HCT116 (cell line): ENCODE measurements around the gene CGRRF1. TPM values are rescaled to one million over a fixed set of nuclear protein-coding genes. Genes with fewer than 3 reads are reported as not detected.

Source experiments
- ATAC-seq: fragments of 200-7000 bp; cut with Tn5 transposase; 2 replicates; pipeline ENCODE4 v1.9.1; 2020; ENCODE audit warnings: mild to moderate bottlenecking, moderate library complexity
- BruUV-seq: library from RNA; stranded (reverse); fragments of 400-500 nt; replicated peaks from 2 replicates; lab custom pipeline; 2021; lab: Mats Ljungman, UMichigan
- CTCF ChIA-PET: fragments of 300-600 bp; sonication (Branson Sonifier 250); formaldehyde crosslinking; loops from one replicate; lab custom pipeline; 2021; ENCODE audit warnings: antibody characterized with exemption; lab: Charles Lee
- POLR2A ChIA-PET: fragments of 300-600, 350-600 bp; sonication (Branson Sonifier 250); formaldehyde crosslinking; loops from one replicate; lab custom pipeline; 2021; ENCODE audit warnings: antibody characterized with exemption; lab: Charles Lee
- RAD21 ChIA-PET, 2 experiments: fragments of 300-600 bp; sonication (Branson Sonifier 250); formaldehyde crosslinking; loops; one replicate each; lab custom pipeline; 2023; ENCODE audit warnings: low total read pairs in 2 of 2; ENCODE audit not compliant: uncharacterized antibody in 2 of 2, unreplicated experiment in 2 of 2, low non-redundant PET in 1 of 2; lab: Charles Lee
- DNase-seq: peaks from one replicate; pipeline ENCODE4 v3.0.0-alpha.2; 2010; ENCODE audit warnings: low read depth, low spot score
- H2AFZ ChIP-seq: fragments of 200-600 bp; shearing (Covaris generic), sonication (generic); 2 replicates; pipeline ENCODE4 v1.6.1; 2017; ENCODE audit warnings: low read depth, mixed run types, mixed read lengths, antibody characterized with exemption, low read length; ENCODE audit not compliant: poor library complexity, severe bottlenecking
- H3K27ac ChIP-seq: 2 replicates; pipeline ENCODE4 v1.5.1; 2012; ENCODE audit warnings: low read depth, low read length
- H3K27me3 ChIP-seq: fragments of 200-600 bp; sonication (generic); 2 replicates; pipeline ENCODE4 v1.6.1; 2016; ENCODE audit warnings: mixed run types, low read length, mixed read lengths; ENCODE audit not compliant: insufficient read depth
- H3K36me3 ChIP-seq, 2 experiments: fragments of 200-500 bp in 1 of 2; fragments of 200-600 bp in 1 of 2; sonication (Bioruptor generic) in 1 of 2; sonication (generic) in 1 of 2; 2 replicates each; pipeline versions ENCODE4 v1.5.1 to v1.6.1; 2014 to 2016; ENCODE audit warnings: low read length in 2 of 2, inconsistent platforms in 1 of 2, mixed read lengths in 1 of 2, mixed run types in 1 of 2; ENCODE audit not compliant: insufficient read depth in 2 of 2, control insufficient read depth in 1 of 2
- H3K4me1 ChIP-seq, 2 experiments: fragments of 200-600 bp in 1 of 2; sonication (generic) in 1 of 2; 2 replicates each; pipeline versions ENCODE4 v1.5.1 to v1.6.1; 2012 to 2017; ENCODE audit warnings: low read length in 2 of 2, inconsistent platforms in 1 of 2, mild to moderate bottlenecking in 1 of 2, mixed read lengths in 1 of 2, mixed run types in 1 of 2, moderate library complexity in 1 of 2; ENCODE audit not compliant: insufficient read depth in 2 of 2, control insufficient read depth in 1 of 2
- H3K4me2 ChIP-seq: fragments of 200-600 bp; sonication (generic); 2 replicates; pipeline ENCODE4 v1.6.1; 2017; ENCODE audit warnings: mixed run types, low read length, mixed read lengths
- H3K4me3 ChIP-seq, 2 experiments: fragments of 200-600 bp in 1 of 2; sonication (generic) in 1 of 2; replicated peaks in 1 of 2; 2 replicates each; pipeline ENCODE4 v1.5.1; 2011 to 2016; ENCODE audit warnings: low read length in 2 of 2, control low read depth in 1 of 2, low read depth in 1 of 2, mild to moderate bottlenecking in 1 of 2, mixed read lengths in 1 of 2, mixed run types in 1 of 2
- H3K79me2 ChIP-seq: fragments of 200-600 bp; sonication (generic); 2 replicates; pipeline ENCODE4 v1.6.1; 2017; ENCODE audit warnings: mild to moderate bottlenecking, mixed run types, low read length, moderate library complexity, mixed read lengths; ENCODE audit not compliant: insufficient read depth
- H3K9ac ChIP-seq: fragments of 200-600 bp; sonication (generic); 2 replicates; pipeline ENCODE4 v1.6.1; 2016; ENCODE audit warnings: low read length, mixed read lengths
- H3K9me2 ChIP-seq: fragments of 200-600 bp; sonication (generic), shearing (Covaris generic); 2 replicates; pipeline ENCODE4 v1.6.1; 2017; ENCODE audit warnings: mixed run types, mild to moderate bottlenecking, moderate library complexity; ENCODE audit not compliant: insufficient read depth
- H3K9me3 ChIP-seq, 2 experiments: fragments of 200-500 bp in 1 of 2; fragments of 200-600 bp in 1 of 2; sonication (Bioruptor generic) in 1 of 2; sonication (generic) in 1 of 2; 2 replicates each; pipeline ENCODE4 v1.6.1; 2014 to 2017; ENCODE audit warnings: low read length in 2 of 2, mixed read lengths in 2 of 2, inconsistent platforms in 1 of 2, low read depth in 1 of 2, mild to moderate bottlenecking in 1 of 2, mixed run types in 1 of 2, moderate library complexity in 1 of 2; ENCODE audit not compliant: control insufficient read depth in 1 of 2, insufficient read depth in 1 of 2
- H4K20me1 ChIP-seq: fragments of 200-600 bp; sonication (generic), shearing (Covaris generic); 2 replicates; pipeline ENCODE4 v1.6.1; 2017; ENCODE audit warnings: mixed run types, mild to moderate bottlenecking, moderate library complexity; ENCODE audit not compliant: insufficient read depth
- CBX3 ChIP-seq: IDR thresholded peaks from 2 replicates; pipeline ENCODE4 v1.6.1; 2012; ENCODE audit warnings: low read depth
- ELF1 ChIP-seq: IDR thresholded peaks from 2 replicates; pipeline ENCODE4 v1.6.1; 2012; ENCODE audit warnings: low read depth, borderline replicate concordance
- EZH2 ChIP-seq: fragments of 200-600 bp; sonication (generic); IDR thresholded peaks from 2 replicates; pipeline ENCODE4 v1.6.1; 2017; ENCODE audit warnings: antibody characterized with exemption, mixed run types
- EZH2phosphoT487 ChIP-seq: fragments of 200-600 bp; IDR thresholded peaks from 2 replicates; pipeline ENCODE4 v1.6.1; 2018; ENCODE audit warnings: antibody characterized with exemption, borderline replicate concordance
- FOSL1 ChIP-seq: IDR thresholded peaks from 2 replicates; pipeline ENCODE4 v1.6.1; 2012; ENCODE audit warnings: low read depth
- MAX ChIP-seq: IDR thresholded peaks from 2 replicates; pipeline ENCODE4 v1.6.1; 2012
- SIN3A ChIP-seq: IDR thresholded peaks from 2 replicates; pipeline ENCODE4 v1.6.1; 2012; ENCODE audit warnings: low read depth
- SP1 ChIP-seq: IDR thresholded peaks from 2 replicates; pipeline ENCODE4 v1.6.1; 2012; ENCODE audit warnings: low read depth
- ZFX ChIP-seq: fragments of 450-650 bp; IDR thresholded peaks from 2 replicates; pipeline ENCODE4 v1.6.1; 2017
- intact Hi-C: fragments of 100-400 bp; cut with micrococcal nuclease; formaldehyde crosslinking; loops from 2 replicates; pipeline ENCODE4 v1.10.0; 2022
- total RNA-seq: library from RNA; stranded (reverse); gene quantifications from one replicate; pipeline ENCODE4 v1.2.1, GENCODE V29; 2021; ENCODE audit not compliant: unreplicated experiment
- TF ChIP-seq, protein P1 (sequence below): IDR thresholded peaks from 2 replicates; pipeline ENCODE4 v1.6.1; 2012
- TF ChIP-seq, protein P2 (sequence below), 3 experiments: fragments of 200-600 bp in 1 of 3; sonication (generic) in 1 of 3; IDR thresholded peaks in 2 of 3; conservative IDR thresholded peaks in 1 of 3; 2 replicates each; pipeline ENCODE4 v1.5.1; 2012 to 2017; ENCODE audit warnings: low read depth in 2 of 3, low read length in 2 of 3, antibody characterized with exemption in 1 of 3, borderline replicate concordance in 1 of 3, control low read depth in 1 of 3, mild to moderate bottlenecking in 1 of 3, mixed read lengths in 1 of 3, mixed run types in 1 of 3, moderate library complexity in 1 of 3; ENCODE audit not compliant: insufficient read depth in 1 of 3

Gene CGRRF1
- total RNA-seq, 1 experiment from 2014 or later, result 15.9 TPM

DNA sequence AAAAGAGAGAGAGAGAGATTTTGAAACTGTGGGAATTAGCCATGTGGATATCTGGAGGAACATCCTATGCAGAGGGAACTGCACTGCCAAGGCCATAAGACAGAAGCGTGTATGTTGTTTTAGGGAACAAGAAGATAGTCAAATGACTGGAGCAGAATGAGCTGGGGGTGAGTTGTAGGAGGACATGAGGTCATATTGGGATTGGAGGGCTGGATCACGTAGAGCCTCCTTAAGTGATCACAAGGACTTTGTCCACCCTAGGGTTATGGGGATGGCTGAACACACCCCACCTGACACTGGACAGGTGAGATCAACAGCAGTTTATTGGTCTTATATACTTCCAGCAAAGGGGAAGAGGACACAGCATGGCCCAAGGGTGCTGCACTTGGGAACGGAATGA, 8.2 kb upstream of the CGRRF1 start:
- no peak overlapping the region for H3K27ac ChIP-seq
- no peaks in the 10 kb centered on the region for H3K27me3 ChIP-seq
- H4K20me1 ChIP-seq, result no peaks in the 10 kb centered on the region
- no peak overlapping the region for H2AFZ ChIP-seq
- H3K4me3 ChIP-seq, result no peak overlapping the region
- no peak overlapping the region for H3K4me2 ChIP-seq
- ATAC-seq (no peak), DNase-seq (no peak)
- POLR2A ChIA-PET, result no interaction called here
- peaks cover 0 to 9% of the 10 kb centered on the region in 2 experiments; a peak in 3 of 4 replicates for H3K4me1 ChIP-seq
- intact Hi-C loops, result no loop called here
- H3K79me2 ChIP-seq, result no peaks in the 10 kb centered on the region
- H3K9me2 ChIP-seq, result no peaks in the 10 kb centered on the region
- BruUV-seq, result no TSS peak
- no peaks in the 10 kb centered on the region for H3K9me3 ChIP-seq
- H3K9ac ChIP-seq, result no peak overlapping the region
- no peaks in the 10 kb centered on the region for H3K36me3 ChIP-seq
- TF ChIP-seq SP1, result no peak
- TF ChIP-seq, protein P1, sequence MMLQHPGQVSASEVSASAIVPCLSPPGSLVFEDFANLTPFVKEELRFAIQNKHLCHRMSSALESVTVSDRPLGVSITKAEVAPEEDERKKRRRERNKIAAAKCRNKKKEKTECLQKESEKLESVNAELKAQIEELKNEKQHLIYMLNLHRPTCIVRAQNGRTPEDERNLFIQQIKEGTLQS, result no peak
- no peak for TF ChIP-seq SIN3A
- TF ChIP-seq MAX, result no peak
- no peak for TF ChIP-seq CBX3
- TF ChIP-seq ZFX, result no peak
- no peak for TF ChIP-seq EZH2
- TF ChIP-seq EZH2phosphoT487, result no peak
- TF ChIP-seq ELF1, result no peak
- TF ChIP-seq FOSL1, result no peak
- TF ChIP-seq, protein P2, sequence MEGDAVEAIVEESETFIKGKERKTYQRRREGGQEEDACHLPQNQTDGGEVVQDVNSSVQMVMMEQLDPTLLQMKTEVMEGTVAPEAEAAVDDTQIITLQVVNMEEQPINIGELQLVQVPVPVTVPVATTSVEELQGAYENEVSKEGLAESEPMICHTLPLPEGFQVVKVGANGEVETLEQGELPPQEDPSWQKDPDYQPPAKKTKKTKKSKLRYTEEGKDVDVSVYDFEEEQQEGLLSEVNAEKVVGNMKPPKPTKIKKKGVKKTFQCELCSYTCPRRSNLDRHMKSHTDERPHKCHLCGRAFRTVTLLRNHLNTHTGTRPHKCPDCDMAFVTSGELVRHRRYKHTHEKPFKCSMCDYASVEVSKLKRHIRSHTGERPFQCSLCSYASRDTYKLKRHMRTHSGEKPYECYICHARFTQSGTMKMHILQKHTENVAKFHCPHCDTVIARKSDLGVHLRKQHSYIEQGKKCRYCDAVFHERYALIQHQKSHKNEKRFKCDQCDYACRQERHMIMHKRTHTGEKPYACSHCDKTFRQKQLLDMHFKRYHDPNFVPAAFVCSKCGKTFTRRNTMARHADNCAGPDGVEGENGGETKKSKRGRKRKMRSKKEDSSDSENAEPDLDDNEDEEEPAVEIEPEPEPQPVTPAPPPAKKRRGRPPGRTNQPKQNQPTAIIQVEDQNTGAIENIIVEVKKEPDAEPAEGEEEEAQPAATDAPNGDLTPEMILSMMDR (IDR thresholded peaks at IDR 0.05 in 2 of 3, conservative IDR thresholded peaks at IDR 0.05 in 1 of 3; ENCODE audit: borderline replicate concordance in 1 of 3, insufficient read depth in 1 of 3, low read depth in 2 of 3, low read length in 2 of 3), result no peak
- RAD21 ChIA-PET, result no interaction called here
- CTCF ChIA-PET, result no interaction called here
